ENCODE results near the gene CUL5.
"Not testable (repeated sequence)": the region's sequence is repeated elsewhere in the genome, so short reads cannot be mapped to it uniquely, and the experiment has no call there.

Gene CUL5

GRCh38 chr11:108025387-108026080 lies 16.8 kb downstream of the CUL5 start:
- DNase-seq: no peak

- DNase-seq: no peak
Observed at GRCh38 chr11:108027057-108027456, 18.4 kb downstream of the CUL5 start.

- DNase-seq: not testable (repeated sequence)
Observed at GRCh38 chr11:108028822-108029441, 20.2 kb downstream of the CUL5 start.

- not testable (repeated sequence) for DNase-seq
Observed at GRCh38 chr11:108031604-108032003, 22.9 kb downstream of the CUL5 start.

- no peak for DNase-seq
Observed at GRCh38 chr11:108032800-108033199, 24.1 kb downstream of the CUL5 start.

GRCh38 chr11:108034034-108034433 lies 25.3 kb downstream of the CUL5 start:
- DNase-seq: no peak

- no peak for DNase-seq
Observed at GRCh38 chr11:108034952-108035351, 26.3 kb downstream of the CUL5 start.

GRCh38 chr11:108035690-108036089 lies 27.0 kb downstream of the CUL5 start:
- no peak for DNase-seq

GRCh38 chr11:108037211-108037610 lies 28.5 kb downstream of the CUL5 start:
- no peak for DNase-seq

GRCh38 chr11:108037636-108038035 lies 28.9 kb downstream of the CUL5 start:
- no peak for DNase-seq

GRCh38 chr11:108048269-108048668 lies 39.6 kb downstream of the CUL5 start:
- DNase-seq: no peak

- no peak for DNase-seq
Observed at GRCh38 chr11:108062336-108062735, 53.6 kb downstream of the CUL5 start.

GRCh38 chr11:108063410-108063809 lies 54.7 kb downstream of the CUL5 start:
- DNase-seq: no peak

- DNase-seq: no peak
Observed at GRCh38 chr11:108069947-108070346, 61.2 kb downstream of the CUL5 start.

- DNase-seq: no peak
Observed at GRCh38 chr11:108084811-108085210, 76.1 kb downstream of the CUL5 start.

GRCh38 chr11:108085672-108086071 lies 77.0 kb downstream of the CUL5 start:
- no peak for DNase-seq

- DNase-seq: no peak
Observed at GRCh38 chr11:108092134-108092533, 83.4 kb downstream of the CUL5 start.

GRCh38 chr11:108093128-108093904 lies 84.6 kb downstream of the CUL5 start:
- no peak for DNase-seq

- no peak for DNase-seq
Observed at GRCh38 chr11:108097179-108097578, 88.5 kb downstream of the CUL5 start.

- DNase-seq: no peak
Observed at GRCh38 chr11:108101090-108101775, 92.5 kb downstream of the CUL5 start.

GRCh38 chr11:108111126-108111525 lies 102.4 kb downstream of the CUL5 start:
- DNase-seq: no peak

- DNase-seq: no peak
Observed at GRCh38 chr11:108112057-108112456, 103.4 kb downstream of the CUL5 start.

- DNase-seq: no peak
Observed at GRCh38 chr11:108115500-108116140, 106.9 kb downstream of the CUL5 start.
